Measurements from ENCODE around the gene KHSRP.

DNA sequence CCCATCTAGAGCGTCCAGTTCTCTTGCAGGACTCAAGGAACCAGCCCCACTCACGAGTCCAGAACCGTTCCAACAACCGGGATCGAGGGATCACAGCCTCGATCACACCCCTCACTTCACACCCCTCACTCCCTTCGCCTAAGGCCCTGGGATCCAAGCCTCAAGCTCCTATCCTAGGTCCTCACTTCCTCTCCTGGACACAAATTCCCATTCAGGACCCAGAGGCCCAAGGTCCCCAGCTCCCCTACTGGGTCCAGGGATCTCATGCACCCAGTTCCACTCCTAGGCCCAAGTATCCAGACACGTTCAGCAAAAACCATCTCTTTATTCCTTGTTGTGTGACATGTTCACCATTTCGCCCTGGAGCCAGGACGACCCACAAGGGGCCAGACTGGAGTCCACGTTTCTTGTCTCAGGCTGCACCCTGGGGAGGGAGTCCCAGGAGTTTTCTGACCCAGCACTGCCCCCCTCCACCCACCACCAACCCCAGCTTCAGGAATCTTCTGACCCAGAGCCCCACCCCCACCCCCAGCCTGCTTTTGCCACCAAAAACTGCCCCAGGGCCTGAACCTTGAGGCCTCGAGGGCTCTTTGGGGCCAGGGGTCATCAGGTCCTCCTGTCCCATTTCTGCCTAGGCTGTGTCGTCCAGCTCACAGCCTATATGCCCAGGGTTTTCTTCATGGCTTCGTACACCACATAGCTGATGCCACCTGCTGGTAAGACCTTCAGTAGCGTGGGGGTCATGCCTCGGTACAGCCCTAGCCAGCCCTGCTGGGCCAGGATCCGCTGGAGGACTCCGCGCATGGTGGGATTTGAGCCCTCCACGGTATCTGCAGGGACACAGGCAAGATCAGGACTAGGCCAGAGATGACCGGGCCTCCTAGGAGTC is 1.4 kb upstream of the KHSRP start:
- TF ChIP-seq SUZ12 (IDR thresholded peaks at IDR 0.05) (no peak), SP1 (IDR thresholded peaks at IDR 0.05) (no peak), LEF1 (IDR thresholded peaks at IDR 0.05; ENCODE audit: borderline replicate concordance) (no peak), ELF4 (IDR thresholded peaks at IDR 0.05) (no peak), FOXA1 (IDR thresholded peaks at IDR 0.05) (no peak), NFRKB (IDR thresholded peaks at IDR 0.05) (no peak)
